Coronary artery (tissue), 2 donors: ENCODE measurements around the gene B3GLCT.

Experiments
- DNase-seq: peaks from one replicate; pipeline ENCODE4 v3.0.0-alpha.2; 2017; ENCODE audit warnings: low spot score
- H3K27ac ChIP-seq, 2 donors: fragments of 200-600 bp; sonication (generic); one replicate each; pipeline ENCODE4 v1.5.1; 2016 to 2019
- H3K4me3 ChIP-seq: fragments of 200-600 bp; sonication (generic); 2 replicates; pipeline ENCODE4 v1.5.1; 2016; ENCODE audit warnings: mild to moderate bottlenecking, moderate library complexity
- CTCF ChIP-seq: fragments of 200-600 bp; sonication (generic); IDR thresholded peaks from one replicate; pipeline ENCODE4 v1.5.1; 2019; ENCODE audit warnings: antibody characterized with exemption

Gene B3GLCT

GRCh38 chr13:31182987-31183386, 16.8 kb upstream of the B3GLCT start:
- no peak for TF ChIP-seq CTCF
- H3K4me3 ChIP-seq: no peak overlapping the region
- DNase-seq: no peak
- H3K27ac ChIP-seq: no peak overlapping the region

GRCh38 chr13:31184451-31184850, 15.3 kb upstream of the B3GLCT start:
- Histone ChIP-seq H3K4me3 (no peak overlapping the region), H3K27ac (no peak overlapping the region)
- no peak for TF ChIP-seq CTCF
- DNase-seq: no peak

- DNase-seq: no peak
- TF ChIP-seq CTCF: no peak
- H3K27ac ChIP-seq: no peak overlapping the region
- H3K4me3 ChIP-seq: no peak overlapping the region
Observed at GRCh38 chr13:31184981-31185645, 14.7 kb upstream of the B3GLCT start.

- TF ChIP-seq CTCF: no peak
- H3K4me3 ChIP-seq: no peak overlapping the region
- H3K27ac ChIP-seq: no peak overlapping the region
- DNase-seq: no peak
Observed at GRCh38 chr13:31191748-31192147, 8.0 kb upstream of the B3GLCT start.

- no peak for DNase-seq
- Histone ChIP-seq H3K4me3 (no peak overlapping the region), H3K27ac (no peak overlapping the region)
- TF ChIP-seq CTCF: no peak
Observed at GRCh38 chr13:31192306-31192705, 7.5 kb upstream of the B3GLCT start.

- H3K4me3 ChIP-seq: no peak overlapping the region
- no peak overlapping the region for H3K27ac ChIP-seq
- no peak for DNase-seq
- TF ChIP-seq CTCF: no peak
Observed at GRCh38 chr13:31195616-31196015, 4.2 kb upstream of the B3GLCT start.

- no peak for DNase-seq
- TF ChIP-seq CTCF: no peak
- Histone ChIP-seq H3K27ac (no peak overlapping the region), H3K4me3 (no peak overlapping the region)
Observed at GRCh38 chr13:31196992-31197391, 2.8 kb upstream of the B3GLCT start.
